Measurements from ENCODE around the gene IGF1R.

Gene IGF1R

GRCh38 chr15:98946301-98947255 is 298.2 kb downstream of the IGF1R start:
- no peak for TF ChIP-seq CTCF (IDR thresholded peaks at IDR 0.05; ENCODE audit: low read depth, low read length)
- DNase-seq (ENCODE audit: low read depth, low spot score), result no peak
- in situ Hi-C loops (cut with HindIII; ENCODE audit: low sequenced_read_pairs), result no loop called here
- no peak overlapping the region for H3K4me3 ChIP-seq (ENCODE audit: low read depth, low read length)

GRCh38 chr15:98948456-98948855 is 300.1 kb downstream of the IGF1R start:
- in situ Hi-C loops (cut with HindIII; ENCODE audit: low sequenced_read_pairs), result no loop called here
- no peak for TF ChIP-seq CTCF (IDR thresholded peaks at IDR 0.05; ENCODE audit: low read depth, low read length)
- no peak overlapping the region for H3K4me3 ChIP-seq (ENCODE audit: low read depth, low read length)
- no peak for DNase-seq (ENCODE audit: low read depth, low spot score)

GRCh38 chr15:98948941-98949340 is 300.6 kb downstream of the IGF1R start:
- in situ Hi-C loops (cut with HindIII; ENCODE audit: low sequenced_read_pairs), result no loop called here
- H3K4me3 ChIP-seq (ENCODE audit: low read depth, low read length), result no peak overlapping the region
- TF ChIP-seq CTCF (IDR thresholded peaks at IDR 0.05; ENCODE audit: low read depth, low read length), result no peak
- no peak for DNase-seq (ENCODE audit: low read depth, low spot score)

GRCh38 chr15:98949624-98950023 is 301.3 kb downstream of the IGF1R start:
- no peak for TF ChIP-seq CTCF (IDR thresholded peaks at IDR 0.05; ENCODE audit: low read depth, low read length)
- no peak for DNase-seq (ENCODE audit: low read depth, low spot score)
- H3K4me3 ChIP-seq (ENCODE audit: low read depth, low read length), result no peak overlapping the region
- in situ Hi-C loops (cut with HindIII; ENCODE audit: low sequenced_read_pairs), result no loop called here

GRCh38 chr15:98950248-98950647 is 301.9 kb downstream of the IGF1R start:
- in situ Hi-C loops (cut with HindIII; ENCODE audit: low sequenced_read_pairs), result no loop called here
- no peak overlapping the region for H3K4me3 ChIP-seq (ENCODE audit: low read depth, low read length)
- no peak for DNase-seq (ENCODE audit: low read depth, low spot score)
- no peak for TF ChIP-seq CTCF (IDR thresholded peaks at IDR 0.05; ENCODE audit: low read depth, low read length)

- no peak for DNase-seq (ENCODE audit: low read depth, low spot score)
- no peak for TF ChIP-seq CTCF (IDR thresholded peaks at IDR 0.05; ENCODE audit: low read depth, low read length)
- in situ Hi-C loops (cut with HindIII; ENCODE audit: low sequenced_read_pairs), result no loop called here
- H3K4me3 ChIP-seq (ENCODE audit: low read depth, low read length), result no peak overlapping the region
These were observed 302.7 kb downstream of the IGF1R start for GRCh38 chr15:98951004-98951403.
